NCI-H2029 treated with DMSO at 0.1 percent for 48 hours (cell line): ENCODE data around the gene RBMX2.
A peak's percentile ranks its signal among the peaks of the same experiment; 100 is the strongest.
"Not testable (repeated sequence)": the region's sequence is repeated elsewhere in the genome, so short reads cannot be mapped to it uniquely, and the experiment has no call there.

Experiments used
- DNase-seq: peaks from one replicate; lab custom pipeline; 2025; lab: John Stamatoyannopoulos, UW

Gene RBMX2, protein sequence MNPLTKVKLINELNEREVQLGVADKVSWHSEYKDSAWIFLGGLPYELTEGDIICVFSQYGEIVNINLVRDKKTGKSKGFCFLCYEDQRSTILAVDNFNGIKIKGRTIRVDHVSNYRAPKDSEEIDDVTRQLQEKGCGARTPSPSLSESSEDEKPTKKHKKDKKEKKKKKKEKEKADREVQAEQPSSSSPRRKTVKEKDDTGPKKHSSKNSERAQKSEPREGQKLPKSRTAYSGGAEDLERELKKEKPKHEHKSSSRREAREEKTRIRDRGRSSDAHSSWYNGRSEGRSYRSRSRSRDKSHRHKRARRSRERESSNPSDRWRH

DNA sequence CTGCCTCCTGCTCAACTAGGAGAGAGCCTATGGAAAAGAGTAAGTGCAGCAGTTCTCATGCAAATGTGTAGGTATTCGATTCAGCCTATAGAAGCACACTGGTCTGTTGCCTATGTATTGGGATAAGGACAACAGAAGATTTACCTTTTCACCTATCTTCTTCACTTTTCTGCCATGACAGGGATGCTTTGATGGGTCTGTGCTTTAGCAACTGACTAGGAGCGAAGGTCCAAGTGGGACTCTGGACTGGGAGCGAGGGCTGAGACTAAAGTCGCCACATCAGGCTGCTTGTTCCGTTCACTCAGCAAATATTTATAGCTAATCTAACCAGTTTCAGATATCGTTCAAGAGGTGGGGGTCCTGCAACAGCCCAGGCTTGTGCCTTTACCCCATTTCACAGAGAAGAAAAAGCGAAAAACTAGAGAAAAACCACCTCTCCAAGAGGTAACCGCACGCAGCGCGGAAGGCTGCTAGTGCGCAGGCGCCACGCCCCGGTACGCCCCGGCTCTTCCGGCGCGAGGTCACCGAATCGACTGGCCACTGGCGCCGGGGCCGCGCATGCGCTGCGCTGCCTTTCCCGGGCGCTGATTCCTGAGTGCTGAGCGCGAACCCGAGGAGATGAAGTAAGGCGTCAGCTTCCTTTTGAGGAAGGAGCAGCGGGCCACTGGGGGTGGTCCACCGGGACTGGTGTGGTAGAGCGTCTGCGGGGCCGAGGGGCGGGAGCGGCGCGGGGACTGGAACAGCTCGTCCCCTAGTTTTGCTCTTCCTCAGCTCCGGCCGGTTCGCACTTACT, at the start of gene RBMX2:
TSS of gene RBMX2 (plus strand) at position 573 of the 793 bp plus-strand sequence. CDS start at position 619, 46 bp downstream.
- DNase-seq, result peak; percentile 33

DNA sequence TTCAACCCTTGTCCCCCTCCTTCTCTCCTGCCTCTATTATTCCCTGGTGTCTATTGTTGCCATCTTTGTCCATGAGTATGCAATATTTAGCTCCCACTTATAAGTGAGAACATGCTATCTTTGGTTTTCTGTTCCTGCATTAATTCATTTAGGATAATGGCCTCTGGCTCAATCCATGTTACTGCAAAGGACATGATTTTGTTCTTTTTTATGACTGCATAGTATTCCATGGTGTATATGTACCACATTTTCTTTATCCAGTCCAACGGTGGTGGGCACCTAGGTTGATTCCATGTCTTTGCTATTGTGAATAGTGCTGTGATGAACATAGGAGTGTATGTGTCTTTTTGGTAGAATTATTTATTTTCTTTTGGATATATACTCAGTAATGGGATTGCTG, 49.7 kb upstream of the RBMX2 start:
- not testable (repeated sequence) for DNase-seq

DNA sequence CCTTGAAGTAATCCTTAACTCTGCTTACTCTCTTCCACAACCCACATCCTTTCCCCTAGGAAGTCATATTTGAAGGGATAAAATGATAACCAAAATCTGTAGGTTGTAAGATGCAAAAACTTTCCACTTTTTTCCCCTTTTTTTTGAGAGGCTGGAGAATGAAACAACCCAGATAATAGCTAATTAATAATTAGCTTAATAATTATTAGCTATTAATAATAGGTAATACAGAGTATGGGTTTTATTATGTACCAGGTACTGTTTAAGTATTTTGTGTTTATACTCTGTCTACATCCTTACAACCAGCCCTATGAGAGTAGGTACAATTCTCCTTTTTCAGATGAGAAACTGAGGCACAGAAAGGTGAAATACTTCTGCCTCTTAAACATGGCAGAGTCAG, 25.7 kb upstream of the RBMX2 start:
- no peak for DNase-seq

DNA sequence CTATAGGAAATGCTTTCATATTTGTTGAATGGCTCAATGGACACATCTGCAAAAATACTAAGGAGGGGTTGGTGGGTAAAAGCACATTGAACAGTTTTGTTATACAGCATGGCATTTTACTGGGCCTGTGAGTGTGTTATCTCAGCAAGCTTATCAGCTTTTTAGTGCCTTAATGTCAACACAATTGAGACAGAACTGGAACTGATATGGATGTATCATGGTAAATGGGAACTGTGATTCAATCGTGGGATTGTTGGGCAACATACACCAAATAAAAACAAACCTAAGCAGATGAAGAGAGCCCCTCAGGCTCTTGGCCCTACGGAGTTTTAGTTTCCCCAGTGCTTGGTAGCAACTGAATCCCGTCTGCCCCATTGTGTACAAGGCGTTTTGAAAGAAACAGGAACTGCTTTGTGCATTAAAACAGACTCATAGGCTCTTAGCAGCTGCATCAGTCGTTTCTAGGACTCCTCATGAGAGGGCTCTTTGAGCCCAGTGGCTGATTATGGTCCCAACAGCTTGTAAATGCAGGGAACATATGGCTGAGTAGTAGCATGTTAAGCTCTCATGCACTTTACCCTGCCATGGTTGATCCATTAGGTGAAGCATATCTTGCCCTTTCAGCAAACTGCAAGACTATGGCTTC, 23.6 kb upstream of the RBMX2 start:
- no peak for DNase-seq

DNA sequence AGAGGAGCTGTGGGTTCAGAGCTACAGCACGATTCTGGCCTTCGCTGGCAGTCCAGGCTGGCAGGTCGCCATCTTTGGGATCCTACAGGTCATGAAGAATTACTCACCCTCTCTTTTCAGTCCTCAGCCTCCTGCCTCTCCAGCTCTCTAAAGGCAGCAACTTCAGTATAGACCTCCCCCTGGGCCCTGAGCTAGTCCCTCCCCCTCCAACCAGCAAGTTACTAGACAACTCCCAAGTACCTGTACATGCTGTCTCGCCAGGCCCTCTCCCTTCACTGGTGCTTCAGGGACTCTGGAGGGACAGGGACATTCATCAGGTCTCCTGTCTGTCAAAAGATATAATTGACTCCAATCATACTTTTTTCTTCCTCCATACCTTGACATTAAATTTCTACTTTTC, 16.3 kb upstream of the RBMX2 start, which contains the start of gene GPR119:
TSS of gene GPR119 (minus strand) at position 155 of the 400 bp plus-strand sequence. CDS start 227 bp downstream, outside the sequence.
- DNase-seq, result no peak

DNA sequence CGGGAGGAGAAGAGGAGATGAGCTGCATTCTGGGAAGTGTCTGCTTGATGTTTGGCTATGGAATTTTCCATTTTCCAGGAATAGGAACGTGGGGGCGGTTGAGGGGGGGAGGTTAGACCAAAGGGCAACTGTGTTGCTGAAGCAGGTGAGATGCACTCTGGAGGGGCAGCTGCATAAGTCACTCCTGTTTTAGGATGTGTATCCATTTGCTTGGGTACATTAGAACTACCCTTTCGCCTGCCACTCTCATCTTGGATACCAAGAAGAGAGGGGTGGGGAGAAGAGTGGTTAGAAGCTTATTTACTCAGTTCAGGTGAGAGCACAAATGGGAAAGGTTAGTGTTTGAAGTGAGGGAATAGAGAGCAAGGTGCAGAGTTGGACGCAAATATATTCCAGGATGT, 15.4 kb upstream of the RBMX2 start:
- DNase-seq, result no peak

DNA sequence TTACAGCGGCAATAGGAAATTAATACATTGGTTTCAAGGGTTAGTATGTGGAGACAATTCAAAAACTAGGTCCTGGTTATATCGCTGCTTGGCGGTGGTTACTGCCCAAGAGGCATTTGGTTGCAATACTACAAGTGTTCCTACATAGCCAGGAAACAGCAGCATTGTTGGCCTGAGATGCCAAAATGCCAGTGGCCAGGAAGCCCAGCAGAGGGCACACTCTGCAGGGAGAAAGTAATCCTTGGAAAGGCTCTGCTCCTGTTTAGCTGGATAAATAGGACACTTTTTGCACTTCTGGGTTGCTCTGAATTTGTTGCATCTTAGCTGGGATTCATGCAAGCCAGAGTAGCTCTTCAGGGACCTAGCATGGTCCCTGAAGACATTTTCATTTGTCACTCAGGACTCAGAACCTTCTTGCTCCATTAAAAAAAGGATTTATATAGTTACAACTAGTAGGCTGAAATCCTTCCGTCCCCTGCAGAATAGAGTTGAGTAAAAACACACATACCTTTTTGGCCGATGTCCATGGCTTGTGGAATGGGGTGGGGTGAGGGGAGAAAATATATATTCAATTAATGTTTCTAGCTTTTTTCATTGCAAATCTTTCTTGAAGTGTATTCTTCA, 8.2 kb upstream of the RBMX2 start:
- DNase-seq, result no peak

DNA sequence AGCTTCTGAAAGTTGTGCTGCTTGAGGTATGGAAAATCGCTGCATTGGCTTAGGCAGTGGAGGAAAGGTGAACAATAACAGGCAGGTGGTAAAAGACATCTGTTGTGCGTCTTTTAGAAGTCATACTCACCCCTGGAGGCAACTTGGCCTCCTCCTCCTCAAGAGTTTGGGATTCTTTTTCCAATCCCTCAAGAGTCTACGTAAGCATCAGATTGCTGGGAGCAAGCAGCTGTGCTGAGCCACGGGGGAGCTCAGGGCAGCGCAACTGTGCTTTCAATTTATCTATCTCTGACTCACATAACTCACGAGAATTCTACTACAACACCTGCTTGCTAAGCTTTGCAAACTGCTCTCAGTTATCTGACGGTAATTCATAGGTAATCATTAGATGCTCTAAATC, 6.4 kb upstream of the RBMX2 start:
- DNase-seq, result no peak

DNA sequence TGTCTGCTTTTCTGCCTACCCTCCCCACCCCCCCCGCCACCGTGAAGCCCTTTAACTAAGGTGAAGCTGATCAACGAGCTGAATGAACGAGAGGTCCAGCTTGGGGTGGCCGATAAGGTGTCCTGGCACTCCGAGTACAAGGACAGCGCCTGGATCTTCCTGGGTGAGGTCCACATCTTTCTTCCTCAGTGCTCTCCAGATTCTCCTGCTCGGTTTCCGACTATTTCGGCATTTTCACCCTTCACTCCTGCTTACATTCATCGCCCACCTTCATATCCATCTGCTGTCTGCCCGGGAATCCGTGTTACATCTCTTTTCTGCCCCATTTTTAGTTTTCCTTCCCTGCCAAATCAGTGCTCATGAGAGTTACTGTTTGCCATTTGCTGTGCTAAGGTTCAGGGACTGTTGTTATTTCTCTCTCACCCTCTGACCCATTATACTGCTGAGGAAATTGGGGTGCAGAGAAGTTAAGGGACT, 459 bp downstream of the RBMX2 start:
- no peak for DNase-seq

DNA sequence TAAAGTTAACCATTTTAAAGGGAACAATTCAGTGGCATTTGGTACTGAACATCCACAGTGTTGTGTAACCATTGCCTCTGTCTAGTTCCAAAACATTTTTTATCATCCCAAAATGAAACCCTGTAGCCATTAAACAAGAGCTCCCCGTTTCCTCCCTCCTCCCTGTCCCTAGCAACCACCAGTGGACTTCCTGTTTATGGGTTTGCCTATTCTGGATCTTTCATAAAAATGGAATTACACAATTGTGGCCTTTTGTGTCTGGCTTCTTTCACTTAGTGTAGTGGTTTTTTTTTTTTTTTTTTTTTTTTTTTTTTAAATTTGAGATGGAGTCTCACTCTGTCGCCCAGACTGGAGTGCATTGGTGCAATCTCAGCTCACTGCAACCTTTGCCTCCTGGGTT, 11.6 kb downstream of the RBMX2 start:
- no peak for DNase-seq

DNA sequence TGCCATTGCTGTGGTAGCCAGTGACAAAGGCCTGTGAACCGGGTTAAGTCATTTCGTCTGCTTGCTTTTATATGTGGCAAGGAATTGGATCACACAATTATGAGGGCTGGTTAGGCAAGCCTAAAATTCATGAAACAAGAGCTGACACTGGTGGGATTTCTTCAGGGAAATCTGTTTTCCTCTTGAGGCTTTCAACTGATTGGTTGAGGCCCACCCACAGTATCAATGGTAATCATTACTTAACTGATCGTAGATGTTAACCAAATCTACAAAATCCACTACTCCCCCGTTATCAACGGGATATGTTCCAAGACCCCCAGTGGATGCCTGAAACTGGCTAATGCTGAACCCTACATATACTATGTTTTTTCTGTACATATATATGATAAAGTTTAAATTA, 13.0 kb downstream of the RBMX2 start:
- DNase-seq, result no peak

DNA sequence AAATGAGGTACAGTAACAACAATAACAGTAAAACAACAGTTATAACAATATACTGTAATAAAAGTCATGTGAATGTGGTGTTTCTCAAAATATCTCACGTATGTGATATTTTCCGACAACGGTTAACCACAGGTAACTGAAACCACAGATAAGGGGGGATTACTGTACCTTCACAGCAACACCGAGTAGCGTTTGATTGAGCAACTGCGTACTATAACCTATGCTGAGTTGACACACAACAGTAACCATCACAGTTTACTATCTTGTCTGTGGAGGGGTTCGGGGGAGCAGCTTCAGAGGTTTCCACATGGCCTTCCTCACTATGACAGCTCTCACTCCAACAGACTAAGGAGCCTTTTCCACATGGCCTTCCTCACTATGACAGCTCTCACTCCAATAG, 13.4 kb downstream of the RBMX2 start:
- DNase-seq, result no peak

DNA sequence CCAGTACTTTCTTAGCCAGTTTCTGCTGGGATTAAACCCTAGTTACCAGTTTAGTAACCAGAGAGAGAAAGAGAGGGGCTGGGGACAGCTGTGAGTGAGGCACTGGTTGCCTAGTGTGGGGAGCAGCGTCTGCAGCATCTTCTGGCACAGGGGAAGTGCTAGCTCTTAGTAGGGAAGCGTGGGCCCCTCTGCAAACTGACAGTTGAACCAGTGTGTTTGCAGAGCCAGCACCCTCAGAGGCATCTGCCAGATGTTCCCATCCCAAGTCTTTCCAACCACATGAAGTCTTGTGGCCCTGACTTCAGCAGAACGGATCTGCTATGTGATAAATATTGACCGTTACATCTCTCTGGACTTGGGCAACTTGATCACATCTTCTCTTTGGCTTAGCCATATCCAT, 15.0 kb downstream of the RBMX2 start:
- DNase-seq, result no peak

DNA sequence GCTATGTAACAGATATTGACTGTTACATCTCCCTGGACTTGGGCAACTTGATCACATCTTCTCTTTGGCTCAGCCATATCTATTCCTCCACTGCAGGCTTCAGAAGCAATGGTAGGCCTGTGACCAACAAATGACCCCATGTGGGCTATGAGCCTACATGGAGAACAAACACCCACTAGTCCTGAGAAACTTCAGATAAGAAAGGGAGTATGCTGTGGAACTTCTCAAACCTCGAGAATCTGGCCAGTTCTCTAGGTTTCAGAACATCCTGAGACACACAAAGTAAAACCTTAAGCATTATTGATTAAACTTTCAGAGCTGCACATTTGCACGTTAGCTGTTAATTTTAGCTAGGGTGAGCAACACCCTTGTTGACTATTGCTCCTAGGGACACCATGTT, 16.3 kb downstream of the RBMX2 start:
- no peak for DNase-seq

DNA sequence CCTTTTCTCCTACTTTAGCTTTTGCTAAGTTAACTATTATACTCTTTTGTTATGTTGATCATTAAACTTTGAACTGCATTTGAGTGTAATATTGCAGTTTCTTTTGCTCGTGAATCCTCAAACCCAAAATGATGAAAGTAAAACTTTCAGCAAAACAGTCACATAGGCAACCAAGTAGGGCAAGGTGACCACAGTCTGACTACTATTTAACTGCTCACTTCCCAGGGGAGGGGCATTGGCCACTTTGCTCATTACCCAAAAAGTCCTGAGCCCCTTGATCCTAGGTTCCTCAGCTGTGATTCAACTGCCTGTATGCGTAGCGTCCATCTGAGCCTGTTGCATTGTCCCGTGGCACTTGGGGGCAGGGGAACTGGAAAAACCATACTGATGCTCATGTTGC, 17.0 kb downstream of the RBMX2 start:
- DNase-seq, result no peak

DNA sequence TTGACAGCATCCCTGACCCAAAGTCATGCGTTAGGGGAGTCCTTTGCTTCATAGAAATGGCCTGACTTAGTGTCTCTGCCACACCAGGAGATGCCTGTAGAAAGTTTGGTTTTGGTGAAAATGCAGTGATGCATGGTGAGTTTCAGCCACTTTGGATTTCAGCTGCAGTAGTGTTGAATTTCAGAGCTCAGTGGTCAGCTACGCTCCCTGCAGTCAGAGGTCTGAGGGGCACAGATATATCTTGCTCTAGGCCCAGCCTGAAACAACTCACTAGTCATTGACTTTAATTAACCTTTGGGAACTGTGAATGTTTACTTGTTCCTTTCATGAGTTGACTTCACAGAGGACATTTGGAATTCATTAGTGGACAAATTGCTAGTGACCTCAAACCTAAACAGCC, 17.5 kb downstream of the RBMX2 start:
- DNase-seq, result no peak

DNA sequence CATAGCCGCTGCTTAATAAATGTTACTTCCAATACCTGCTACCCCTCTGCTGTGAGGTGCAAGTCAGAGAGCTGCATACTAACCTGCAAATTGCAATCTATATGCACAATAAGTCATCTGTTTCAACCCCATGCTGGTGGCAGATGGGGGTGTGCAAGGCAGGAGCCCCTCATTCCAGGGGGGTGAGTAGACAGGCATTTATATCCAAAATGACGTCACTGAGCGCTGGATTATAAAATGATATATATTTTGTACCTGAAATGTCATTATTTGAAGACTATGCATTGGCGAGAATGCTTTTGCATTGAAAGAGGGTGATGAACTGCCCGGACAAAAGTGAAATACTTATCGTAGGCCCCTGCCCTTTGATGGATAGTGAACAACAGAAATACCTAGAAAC, 24.7 kb downstream of the RBMX2 start:
- DNase-seq, result no peak

DNA sequence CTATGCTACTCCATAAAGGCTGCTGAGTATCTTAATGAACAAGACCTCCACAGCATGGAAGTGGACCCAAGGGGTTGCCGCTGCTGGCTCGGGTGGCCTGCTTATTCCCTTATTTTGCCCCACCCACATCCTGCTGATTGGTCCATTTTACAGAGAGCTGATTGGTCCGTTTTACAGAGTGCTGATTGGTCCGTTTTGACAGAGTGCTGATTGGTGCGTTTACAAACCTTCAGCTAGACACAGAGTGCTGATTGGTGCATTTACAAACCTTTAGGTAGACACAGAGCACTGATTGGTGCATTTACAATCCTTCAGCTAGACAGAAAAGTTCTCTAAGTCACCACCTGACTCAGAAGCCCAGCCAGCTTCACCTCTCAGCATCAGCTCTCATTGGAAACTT, 27.4 kb downstream of the RBMX2 start:
- DNase-seq, result not testable (repeated sequence)

DNA sequence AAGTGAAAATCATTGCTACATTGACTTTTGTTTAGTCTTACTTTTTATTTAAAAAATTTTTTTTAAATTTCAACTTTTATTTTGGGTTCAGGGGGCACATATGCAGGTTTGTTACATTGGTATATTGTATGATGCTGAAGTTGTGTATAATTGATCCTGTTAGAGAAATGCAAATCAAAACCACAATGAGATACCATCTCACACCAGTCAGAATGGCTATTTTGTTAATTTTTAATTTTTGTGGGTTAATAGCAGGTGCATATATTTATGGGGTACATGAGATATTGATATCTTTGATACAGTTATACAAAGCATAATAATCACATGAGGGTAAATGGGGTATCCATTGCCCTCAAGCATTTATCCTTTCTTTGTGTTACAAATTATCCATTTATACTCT, 34.1 kb downstream of the RBMX2 start:
- DNase-seq, result no peak

DNA sequence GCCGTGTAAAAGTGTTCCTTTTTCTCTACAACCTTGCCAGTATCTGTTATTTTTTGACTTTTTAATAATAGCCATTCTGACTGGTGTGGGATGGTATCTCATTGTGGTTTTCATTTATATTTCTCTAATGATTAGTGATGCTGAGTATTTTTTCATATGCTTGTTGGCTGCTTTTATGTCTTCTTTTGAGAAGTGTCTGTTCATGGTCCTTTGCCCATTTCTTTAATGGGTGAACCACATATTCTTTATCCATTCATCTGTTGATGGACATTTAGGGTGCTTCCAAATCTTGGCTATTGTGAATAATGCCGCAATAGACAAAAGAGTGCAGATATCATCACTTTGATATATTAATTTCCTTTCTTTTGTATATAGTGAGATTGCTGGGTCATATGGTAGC, 36.2 kb downstream of the RBMX2 start:
- DNase-seq, result not testable (repeated sequence)

DNA sequence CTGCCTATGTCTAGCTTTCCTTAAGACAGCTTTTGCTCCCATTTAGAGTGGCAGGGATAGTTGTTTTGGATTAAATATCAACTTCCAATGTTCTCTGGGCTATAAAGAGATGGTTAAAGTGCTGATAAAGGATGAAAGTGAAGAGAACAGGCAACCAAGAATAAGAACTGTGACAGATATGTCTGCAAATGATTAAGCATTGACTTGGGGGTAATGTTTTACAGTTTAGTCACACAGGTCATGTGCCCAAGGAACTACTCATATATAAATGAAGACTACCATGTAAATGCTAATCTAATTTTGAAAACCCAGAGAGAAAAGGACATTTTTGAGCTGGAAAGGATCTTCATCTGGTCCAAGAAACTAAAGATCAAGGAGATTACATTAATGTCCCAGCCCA, 42.1 kb downstream of the RBMX2 start:
- no peak for DNase-seq

DNA sequence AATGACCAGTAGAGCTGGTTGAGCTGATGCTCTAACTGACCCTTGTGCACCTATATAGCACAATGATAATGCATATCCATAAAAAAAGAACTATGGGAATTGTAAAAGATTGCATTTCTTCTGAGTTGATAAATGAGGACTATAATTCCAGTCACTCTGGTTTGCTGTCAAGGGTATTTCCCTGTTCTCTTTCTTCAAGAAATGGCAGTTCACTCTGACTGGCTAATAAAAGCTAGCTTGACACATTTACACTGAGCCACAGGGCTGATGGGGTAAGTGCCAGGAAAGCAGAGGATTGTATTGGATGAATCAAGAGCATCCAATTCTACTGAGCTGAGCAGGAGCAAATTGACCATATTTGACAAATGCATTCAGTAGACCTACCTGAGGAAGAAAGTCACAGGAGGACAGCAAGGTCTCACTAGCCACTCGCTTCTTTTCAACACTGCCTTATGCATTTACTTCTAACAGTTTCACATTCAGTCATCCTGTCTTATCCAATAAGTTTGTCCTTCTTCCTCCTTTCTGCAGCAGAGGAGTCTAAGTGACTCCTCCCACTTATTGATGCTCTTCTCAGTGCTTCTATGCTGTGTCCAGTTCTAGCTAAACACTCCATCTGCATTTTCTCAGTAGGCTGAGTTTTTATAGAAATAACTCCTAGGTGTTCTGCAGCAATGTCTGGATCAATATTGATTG, 43.0 kb downstream of the RBMX2 start:
- no peak for DNase-seq
